ENCODE results near the gene SLC25A33. TPM values are rescaled to one million over a fixed set of nuclear protein-coding genes. Genes with fewer than 3 reads are reported as not detected.
A peak's percentile ranks its signal among the peaks of the same experiment; 100 is the strongest.
"Not testable (repeated sequence)": the region's sequence is repeated elsewhere in the genome, so short reads cannot be mapped to it uniquely, and the experiment has no call there.

The SLC25A33 gene
- total RNA-seq, 1 experiment from 2014 or later = 8.1 TPM

DNA sequence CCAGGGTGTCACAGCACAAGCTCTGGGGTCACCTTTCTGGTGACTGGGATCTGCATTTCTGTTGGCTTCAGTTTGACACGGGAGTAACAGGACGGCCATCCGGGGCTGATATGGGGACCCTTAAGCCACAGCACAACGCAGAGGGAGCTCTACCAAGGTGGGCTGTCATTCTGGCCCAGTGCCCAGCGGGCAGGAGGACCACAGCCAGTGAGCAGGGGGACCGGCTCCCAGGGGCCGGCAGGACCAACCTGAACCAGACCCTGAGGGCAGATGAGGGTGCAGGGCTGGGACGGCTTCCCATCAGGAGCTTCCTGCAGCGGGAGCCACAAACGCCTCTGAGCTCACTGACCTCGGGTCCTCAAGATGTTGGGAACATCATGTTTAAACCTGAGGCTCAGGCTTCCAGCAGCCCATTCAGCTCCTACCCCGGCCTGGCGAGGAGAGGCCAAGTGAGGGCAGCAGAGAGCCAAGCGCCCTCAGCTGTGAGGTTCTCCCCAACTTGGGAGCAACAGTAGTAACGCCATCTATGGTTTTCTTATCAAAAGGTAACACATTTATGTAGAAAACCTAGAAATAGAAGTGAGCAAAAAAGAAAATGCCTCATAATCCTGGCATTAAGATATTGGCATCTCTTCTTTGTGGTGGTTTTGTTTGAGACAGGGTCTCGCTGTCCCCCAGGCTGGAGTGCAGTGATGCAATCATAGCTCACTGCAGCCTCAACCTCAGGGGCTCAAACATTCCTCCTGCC, 76.2 kb downstream of the SLC25A33 start:
- no peak overlapping the region for H3K4me3 Mint-ChIP-seq (ENCODE audit: unreplicated experiment)
- DNase-seq (ENCODE audit: unreplicated experiment) = peak; percentile 60
- H3K36me3 Mint-ChIP-seq (ENCODE audit: insufficient read depth, unreplicated experiment) = peaks cover 15% of the 10 kb centered on the region
- ChIA-PET CTCF (interaction anchor here (0.5 to 3.4 kb wide), 6 partner anchors 11 to 318 kb away, joined by 3 to 14 read pairs (median 4); no protein-coding TSS in a partner anchor), POLR2A (interaction anchor here (0.6 to 0.7 kb wide), 3 partner anchors 21 to 278 kb away, joined by 3 read pairs; no protein-coding TSS in a partner anchor)
- H3K9me3 Mint-ChIP-seq (ENCODE audit: unreplicated experiment) = no peaks in the 10 kb centered on the region
- no TSS peak for BruUV-seq (replicated peaks)
- H3K4me1 Mint-ChIP-seq (ENCODE audit: insufficient read depth, unreplicated experiment) = no peaks in the 10 kb centered on the region
- intact Hi-C loops (cut with micrococcal nuclease) = no loop called here
- H3K27me3 Mint-ChIP-seq (ENCODE audit: insufficient read depth, unreplicated experiment) = no peaks in the 10 kb centered on the region
- TF ChIP-seq, protein P1, sequence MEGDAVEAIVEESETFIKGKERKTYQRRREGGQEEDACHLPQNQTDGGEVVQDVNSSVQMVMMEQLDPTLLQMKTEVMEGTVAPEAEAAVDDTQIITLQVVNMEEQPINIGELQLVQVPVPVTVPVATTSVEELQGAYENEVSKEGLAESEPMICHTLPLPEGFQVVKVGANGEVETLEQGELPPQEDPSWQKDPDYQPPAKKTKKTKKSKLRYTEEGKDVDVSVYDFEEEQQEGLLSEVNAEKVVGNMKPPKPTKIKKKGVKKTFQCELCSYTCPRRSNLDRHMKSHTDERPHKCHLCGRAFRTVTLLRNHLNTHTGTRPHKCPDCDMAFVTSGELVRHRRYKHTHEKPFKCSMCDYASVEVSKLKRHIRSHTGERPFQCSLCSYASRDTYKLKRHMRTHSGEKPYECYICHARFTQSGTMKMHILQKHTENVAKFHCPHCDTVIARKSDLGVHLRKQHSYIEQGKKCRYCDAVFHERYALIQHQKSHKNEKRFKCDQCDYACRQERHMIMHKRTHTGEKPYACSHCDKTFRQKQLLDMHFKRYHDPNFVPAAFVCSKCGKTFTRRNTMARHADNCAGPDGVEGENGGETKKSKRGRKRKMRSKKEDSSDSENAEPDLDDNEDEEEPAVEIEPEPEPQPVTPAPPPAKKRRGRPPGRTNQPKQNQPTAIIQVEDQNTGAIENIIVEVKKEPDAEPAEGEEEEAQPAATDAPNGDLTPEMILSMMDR (IDR thresholded peaks at IDR 0.05; ENCODE audit: unreplicated experiment) = peak; percentile 57
- H3K27ac Mint-ChIP-seq (ENCODE audit: low read depth, unreplicated experiment) = no peak overlapping the region

DNA sequence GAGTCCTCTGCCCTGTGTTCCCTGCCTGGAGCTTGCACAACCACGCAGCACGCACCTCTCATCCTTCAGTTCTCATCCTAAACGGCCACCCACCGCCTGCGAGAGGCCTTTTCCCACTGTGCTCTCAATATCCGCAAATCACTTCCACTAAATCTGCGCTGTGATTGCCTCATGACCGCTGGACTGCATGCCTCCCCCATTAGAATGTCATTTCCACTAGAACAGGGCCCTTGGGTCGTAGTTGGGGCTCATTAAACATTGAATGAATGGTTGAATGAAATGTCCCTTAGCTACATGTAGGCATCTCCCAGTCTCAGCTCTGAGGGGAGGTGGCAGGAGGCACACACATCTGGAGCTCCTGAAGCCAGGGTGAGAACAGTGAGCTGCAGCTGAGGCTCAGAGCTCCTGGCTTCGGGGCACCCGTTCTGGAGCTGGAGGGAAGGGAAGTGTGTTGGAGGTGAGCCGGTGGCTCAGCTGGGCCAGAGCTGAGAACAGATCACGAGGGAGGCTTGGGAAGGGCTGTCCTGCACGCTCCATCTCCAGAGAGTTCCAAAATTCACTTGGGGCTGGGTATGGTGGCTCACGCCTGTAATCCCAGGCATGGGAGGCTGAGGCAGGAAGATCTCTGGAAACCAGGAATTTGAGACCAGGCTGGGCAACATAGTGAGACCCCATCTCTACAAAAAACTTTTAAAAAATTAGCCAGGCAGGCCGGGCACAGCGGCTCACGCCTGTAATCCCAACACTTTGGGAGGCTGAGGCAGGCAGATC, 79.8 kb downstream of the SLC25A33 start:
- no peak overlapping the region for H3K4me3 Mint-ChIP-seq (ENCODE audit: unreplicated experiment)
- no TSS peak for BruUV-seq (replicated peaks)
- POLR2A ChIA-PET = no interaction called here
- H3K9me3 Mint-ChIP-seq (ENCODE audit: unreplicated experiment) = no peaks in the 10 kb centered on the region
- H3K4me1 Mint-ChIP-seq (ENCODE audit: insufficient read depth, unreplicated experiment) = no peaks in the 10 kb centered on the region
- H3K27me3 Mint-ChIP-seq (ENCODE audit: insufficient read depth, unreplicated experiment) = peaks cover 10% of the 10 kb centered on the region
- DNase-seq (ENCODE audit: unreplicated experiment) = no peak
- H3K36me3 Mint-ChIP-seq (ENCODE audit: insufficient read depth, unreplicated experiment) = peaks cover 7% of the 10 kb centered on the region
- CTCF ChIA-PET = interaction anchor here (0.6 to 0.7 kb wide), 3 partner anchors 64 to 383 kb away, joined by 3 read pairs; no protein-coding TSS in a partner anchor
- intact Hi-C loops (cut with micrococcal nuclease) = no loop called here
- TF ChIP-seq, protein P1 (IDR thresholded peaks at IDR 0.05; ENCODE audit: unreplicated experiment) = no peak
- H3K27ac Mint-ChIP-seq (ENCODE audit: low read depth, unreplicated experiment) = no peak overlapping the region

DNA sequence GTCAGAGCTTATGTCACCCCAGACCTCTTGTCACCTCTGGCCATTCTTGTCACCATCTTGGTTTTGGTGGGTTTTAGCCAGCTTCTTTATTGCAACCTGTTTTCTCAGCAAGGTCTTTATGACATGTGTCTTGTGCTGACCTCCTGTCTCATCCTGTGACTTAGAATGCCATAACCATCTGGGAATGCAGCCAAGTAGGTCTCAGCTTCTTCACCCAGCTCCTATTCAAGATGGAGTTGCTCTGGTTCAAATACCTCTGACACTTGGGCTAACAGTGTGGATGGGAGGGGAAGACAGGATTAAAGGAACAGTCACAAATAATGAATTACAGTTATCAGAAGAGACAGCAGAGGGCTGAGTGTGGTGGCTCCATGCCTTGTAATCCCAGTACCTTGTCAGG, 81.8 kb downstream of the SLC25A33 start:
- Mint-ChIP-seq H3K9me3 (ENCODE audit: unreplicated experiment) (no peaks in the 10 kb centered on the region), H3K4me1 (ENCODE audit: insufficient read depth, unreplicated experiment) (no peaks in the 10 kb centered on the region), H3K27me3 (ENCODE audit: insufficient read depth, unreplicated experiment) (peaks cover 15% of the 10 kb centered on the region), H3K36me3 (ENCODE audit: insufficient read depth, unreplicated experiment) (peaks cover 7% of the 10 kb centered on the region), H3K27ac (ENCODE audit: low read depth, unreplicated experiment) (no peak overlapping the region), H3K4me3 (ENCODE audit: unreplicated experiment) (no peak overlapping the region)
- TF ChIP-seq, protein P1 (IDR thresholded peaks at IDR 0.05; ENCODE audit: unreplicated experiment) = no peak
- ChIA-PET POLR2A (interaction anchor here (0.5 kb wide), 1 partner anchor 32 kb away, joined by 3 read pairs; no protein-coding TSS in a partner anchor), CTCF (interaction anchor here (0.6 to 0.7 kb wide), 3 partner anchors 28 to 181 kb away, joined by 3 to 4 read pairs (median 4); no protein-coding TSS in a partner anchor)
- intact Hi-C loops (cut with micrococcal nuclease) = no loop called here
- BruUV-seq (replicated peaks) = no TSS peak
- no peak for DNase-seq (ENCODE audit: unreplicated experiment)

DNA sequence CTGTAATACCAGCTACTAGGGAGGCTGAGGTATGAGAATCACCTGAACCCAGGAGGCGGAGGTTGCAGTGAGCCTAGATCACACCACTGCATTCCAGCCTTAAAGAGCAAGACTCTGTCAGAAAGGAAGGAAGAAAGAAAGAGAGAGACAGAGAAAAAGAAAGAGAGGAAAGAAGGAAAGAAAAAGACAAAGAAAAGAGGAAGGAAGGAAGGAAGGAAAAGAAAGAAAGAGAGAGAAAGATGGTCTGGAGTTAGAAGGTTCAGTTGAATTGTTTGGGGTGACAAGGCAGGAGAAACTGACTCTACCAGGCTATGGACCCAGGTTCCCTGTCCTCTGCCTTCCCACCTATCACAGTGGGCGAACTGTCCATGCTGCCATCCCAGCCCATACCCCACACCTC, 84.8 kb downstream of the SLC25A33 start:
- TF ChIP-seq, protein P1 (IDR thresholded peaks at IDR 0.05; ENCODE audit: unreplicated experiment) = no peak
- BruUV-seq (replicated peaks) = no TSS peak
- no peak for DNase-seq (ENCODE audit: unreplicated experiment)
- Mint-ChIP-seq H3K4me1 (ENCODE audit: insufficient read depth, unreplicated experiment) (no peaks in the 10 kb centered on the region), H3K36me3 (ENCODE audit: insufficient read depth, unreplicated experiment) (peaks cover 4% of the 10 kb centered on the region), H3K4me3 (ENCODE audit: unreplicated experiment) (no peak overlapping the region), H3K27me3 (ENCODE audit: insufficient read depth, unreplicated experiment) (peaks cover 21% of the 10 kb centered on the region), H3K27ac (ENCODE audit: low read depth, unreplicated experiment) (no peak overlapping the region), H3K9me3 (ENCODE audit: unreplicated experiment) (no peaks in the 10 kb centered on the region)
- ChIA-PET POLR2A (no interaction called here), CTCF (interaction anchor here (0.6 kb wide), 2 partner anchors 158 to 242 kb away, joined by 3 read pairs; no protein-coding TSS in a partner anchor)
- intact Hi-C loops (cut with micrococcal nuclease) = no loop called here

DNA sequence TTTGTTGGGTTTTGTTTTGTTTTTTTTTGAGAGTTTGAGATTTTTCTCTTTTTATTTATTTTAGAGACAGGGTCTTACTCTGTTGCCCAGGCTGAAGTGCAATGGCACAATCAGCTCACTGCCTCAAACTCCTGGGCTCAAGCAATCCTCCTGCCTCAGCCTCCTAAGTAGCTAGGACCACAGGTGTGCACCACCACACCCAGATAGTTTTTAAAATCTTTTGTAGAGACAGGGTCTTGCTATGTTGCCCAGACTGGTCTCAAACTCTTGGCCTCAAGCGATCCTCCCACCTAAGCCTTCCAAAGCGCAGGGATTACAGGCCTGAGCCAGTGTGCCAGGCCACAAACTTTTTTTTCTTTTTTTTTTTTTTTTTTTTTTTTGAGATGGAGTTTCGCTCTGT, 85.8 kb downstream of the SLC25A33 start:
- H3K27me3 Mint-ChIP-seq (ENCODE audit: insufficient read depth, unreplicated experiment) = peaks cover 21% of the 10 kb centered on the region
- not testable (repeated sequence) for H3K36me3 Mint-ChIP-seq (ENCODE audit: insufficient read depth, unreplicated experiment); H3K9me3 Mint-ChIP-seq (ENCODE audit: unreplicated experiment); BruUV-seq (replicated peaks); DNase-seq (ENCODE audit: unreplicated experiment); H3K4me1 Mint-ChIP-seq (ENCODE audit: insufficient read depth, unreplicated experiment); H3K27ac Mint-ChIP-seq (ENCODE audit: low read depth, unreplicated experiment); H3K4me3 Mint-ChIP-seq (ENCODE audit: unreplicated experiment)
- ChIA-PET CTCF (interaction anchor here (0.7 to 0.9 kb wide), 2 partner anchors 34 to 493 kb away, joined by 3 to 4 read pairs; no protein-coding TSS in a partner anchor), POLR2A (interaction anchor here (0.6 kb wide), 1 partner anchor 178 kb away, joined by 3 read pairs; no protein-coding TSS in a partner anchor)
- intact Hi-C loops (cut with micrococcal nuclease) = loop anchor here (5.0 kb wide), 1 partner anchor 157 kb away; no protein-coding TSS in a partner anchor

All from MCF 10A (cell line).